HL-60 (cell line): ENCODE measurements around the gene SDS.

Experiments used
- POLR2AphosphoS5 ChIP-seq: IDR thresholded peaks from 2 replicates; pipeline ENCODE4 v1.6.1; 2012; ENCODE audit warnings: low read depth
- TF ChIP-seq, protein P1 (sequence below): IDR thresholded peaks from one replicate; pipeline ENCODE4 v1.5.1; 2011; ENCODE audit warnings: low read length, control low read depth, inconsistent platforms; ENCODE audit not compliant: insufficient read depth

DNA sequence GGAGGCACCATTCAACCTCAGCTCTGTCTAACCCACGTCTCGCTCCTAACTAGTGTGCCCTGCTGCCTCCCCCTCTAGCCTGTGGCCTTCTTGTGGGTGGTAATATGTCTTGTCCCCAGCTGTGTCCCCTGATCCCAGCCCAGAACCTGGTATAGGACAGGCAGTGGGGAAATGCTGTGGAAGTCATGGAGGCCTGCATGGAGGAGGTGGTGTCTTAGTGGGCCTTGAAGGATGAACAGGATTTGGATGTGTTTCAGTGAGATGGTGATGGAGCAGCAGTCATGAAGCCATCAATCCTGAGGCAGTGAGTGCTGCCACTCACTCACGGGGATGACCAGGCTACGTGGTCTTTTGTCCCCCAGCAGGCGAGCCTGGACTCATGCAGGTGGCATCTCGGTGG lies 31.9 kb downstream of the SDS start:
- TF ChIP-seq, protein P1, sequence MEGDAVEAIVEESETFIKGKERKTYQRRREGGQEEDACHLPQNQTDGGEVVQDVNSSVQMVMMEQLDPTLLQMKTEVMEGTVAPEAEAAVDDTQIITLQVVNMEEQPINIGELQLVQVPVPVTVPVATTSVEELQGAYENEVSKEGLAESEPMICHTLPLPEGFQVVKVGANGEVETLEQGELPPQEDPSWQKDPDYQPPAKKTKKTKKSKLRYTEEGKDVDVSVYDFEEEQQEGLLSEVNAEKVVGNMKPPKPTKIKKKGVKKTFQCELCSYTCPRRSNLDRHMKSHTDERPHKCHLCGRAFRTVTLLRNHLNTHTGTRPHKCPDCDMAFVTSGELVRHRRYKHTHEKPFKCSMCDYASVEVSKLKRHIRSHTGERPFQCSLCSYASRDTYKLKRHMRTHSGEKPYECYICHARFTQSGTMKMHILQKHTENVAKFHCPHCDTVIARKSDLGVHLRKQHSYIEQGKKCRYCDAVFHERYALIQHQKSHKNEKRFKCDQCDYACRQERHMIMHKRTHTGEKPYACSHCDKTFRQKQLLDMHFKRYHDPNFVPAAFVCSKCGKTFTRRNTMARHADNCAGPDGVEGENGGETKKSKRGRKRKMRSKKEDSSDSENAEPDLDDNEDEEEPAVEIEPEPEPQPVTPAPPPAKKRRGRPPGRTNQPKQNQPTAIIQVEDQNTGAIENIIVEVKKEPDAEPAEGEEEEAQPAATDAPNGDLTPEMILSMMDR, result no peak
- no peak for TF ChIP-seq POLR2AphosphoS5
